Neural progenitor cell (in vitro differentiated cells): ENCODE data around the gene CKB. TPM values are rescaled to one million over a fixed set of nuclear protein-coding genes. Genes with fewer than 3 reads are reported as not detected.

Experiments used
- DNase-seq: peaks from one replicate; pipeline ENCODE4 v3.0.0-alpha.2; 2016; ENCODE audit warnings: low spot score
- H2AFZ ChIP-seq: fragments of 200-600 bp; sonication (generic); replicated peaks from 2 replicates; pipeline ENCODE4 v1.6.1; 2016; ENCODE audit warnings: antibody characterized with exemption
- H3F3A ChIP-seq: fragments of 200-600 bp; sonication (generic); 2 replicates; pipeline ENCODE4 v1.6.1; 2016; ENCODE audit warnings: antibody characterized with exemption, low read depth
- H3K27ac ChIP-seq: fragments of 200-600 bp; sonication (generic); 2 replicates; pipeline ENCODE4 v1.5.1; 2016; ENCODE audit warnings: mild to moderate bottlenecking
- H3K27me3 ChIP-seq: fragments of 200-600 bp; sonication (generic); 2 replicates; pipeline ENCODE4 v1.6.1; 2016; ENCODE audit warnings: mild to moderate bottlenecking, moderate library complexity
- H3K36me3 ChIP-seq: fragments of 200-600 bp; sonication (generic); 2 replicates; pipeline ENCODE4 v1.5.1; 2016
- H3K4me1 ChIP-seq: fragments of 200-600 bp; sonication (generic); 2 replicates; pipeline ENCODE4 v1.6.1; 2016; ENCODE audit warnings: mixed run types
- H3K4me2 ChIP-seq: fragments of 200-600 bp; sonication (generic); 2 replicates; pipeline ENCODE4 v1.6.1; 2016
- H3K4me3 ChIP-seq: fragments of 200-600 bp; sonication (generic); 2 replicates; pipeline ENCODE4 v1.5.1; 2016
- H3K79me2 ChIP-seq: fragments of 200-600 bp; sonication (generic); 2 replicates; pipeline ENCODE4 v1.6.1; 2016; ENCODE audit warnings: low read depth
- H3K9ac ChIP-seq: fragments of 200-600 bp; sonication (generic); 2 replicates; pipeline ENCODE4 v1.6.1; 2016
- H3K9me3 ChIP-seq: fragments of 200-600 bp; sonication (generic); 2 replicates; pipeline ENCODE4 v1.5.1; 2016; ENCODE audit warnings: low read depth
- H4K20me1 ChIP-seq: fragments of 200-600 bp; sonication (generic); 2 replicates; pipeline ENCODE4 v1.6.1; 2016; ENCODE audit warnings: low read depth
- H3K27ac Mint-ChIP-seq: 3 replicates; pipeline ENCODE4 v1.8.0; 2021; ENCODE audit warnings: mixed read lengths
- H3K27me3 Mint-ChIP-seq: 2 replicates; pipeline ENCODE4 v1.8.0; 2022; ENCODE audit warnings: low read depth, mild to moderate bottlenecking, inconsistent platforms, moderate library complexity, mixed read lengths; ENCODE audit not compliant: insufficient read depth
- H3K36me3 Mint-ChIP-seq: 3 replicates; pipeline ENCODE4 v1.8.0; 2021; ENCODE audit warnings: mixed read lengths
- H3K4me1 Mint-ChIP-seq: 3 replicates; pipeline ENCODE4 v1.8.0; 2021; ENCODE audit warnings: mixed read lengths
- H3K4me3 Mint-ChIP-seq: 3 replicates; pipeline ENCODE4 v1.8.0; 2021; ENCODE audit warnings: mild to moderate bottlenecking, moderate library complexity, mixed read lengths
- H3K9me3 Mint-ChIP-seq: 3 replicates; pipeline ENCODE4 v1.8.0; 2020; ENCODE audit warnings: mixed read lengths
- EZH2 ChIP-seq: fragments of 200-600 bp; sonication (generic); IDR thresholded peaks from 2 replicates; pipeline ENCODE4 v1.6.1; 2017; ENCODE audit warnings: antibody characterized with exemption, mild to moderate bottlenecking, moderate library complexity
- EZH2phosphoT487 ChIP-seq: fragments of 200-600 bp; sonication (generic); IDR thresholded peaks from 2 replicates; pipeline ENCODE4 v1.6.1; 2017; ENCODE audit warnings: antibody characterized with exemption
- total RNA-seq: library from RNA; depleted of rRNA; stranded (reverse); fragments of >200 nt; gene quantifications from 2 replicates; pipeline ENCODE4 v1.2.3, GENCODE V29; 2015; ENCODE audit warnings: low replicate concordance
- TF ChIP-seq, protein P1 (sequence below): fragments of 200-600 bp; sonication (generic); IDR thresholded peaks from 2 replicates; pipeline ENCODE4 v1.5.1; 2017; ENCODE audit warnings: antibody characterized with exemption, mild to moderate bottlenecking

The CKB gene
- total RNA-seq, 1 donor from 2014 or later = 54.2 TPM

- H3K4me1 Mint-ChIP-seq = peaks cover 18% of the 10 kb centered on the region
- H3K79me2 ChIP-seq = peaks cover 17% of the 10 kb centered on the region
Observed at GRCh38 chr14:103532216-103533136, 9.8 kb upstream of the CKB start.

DNA sequence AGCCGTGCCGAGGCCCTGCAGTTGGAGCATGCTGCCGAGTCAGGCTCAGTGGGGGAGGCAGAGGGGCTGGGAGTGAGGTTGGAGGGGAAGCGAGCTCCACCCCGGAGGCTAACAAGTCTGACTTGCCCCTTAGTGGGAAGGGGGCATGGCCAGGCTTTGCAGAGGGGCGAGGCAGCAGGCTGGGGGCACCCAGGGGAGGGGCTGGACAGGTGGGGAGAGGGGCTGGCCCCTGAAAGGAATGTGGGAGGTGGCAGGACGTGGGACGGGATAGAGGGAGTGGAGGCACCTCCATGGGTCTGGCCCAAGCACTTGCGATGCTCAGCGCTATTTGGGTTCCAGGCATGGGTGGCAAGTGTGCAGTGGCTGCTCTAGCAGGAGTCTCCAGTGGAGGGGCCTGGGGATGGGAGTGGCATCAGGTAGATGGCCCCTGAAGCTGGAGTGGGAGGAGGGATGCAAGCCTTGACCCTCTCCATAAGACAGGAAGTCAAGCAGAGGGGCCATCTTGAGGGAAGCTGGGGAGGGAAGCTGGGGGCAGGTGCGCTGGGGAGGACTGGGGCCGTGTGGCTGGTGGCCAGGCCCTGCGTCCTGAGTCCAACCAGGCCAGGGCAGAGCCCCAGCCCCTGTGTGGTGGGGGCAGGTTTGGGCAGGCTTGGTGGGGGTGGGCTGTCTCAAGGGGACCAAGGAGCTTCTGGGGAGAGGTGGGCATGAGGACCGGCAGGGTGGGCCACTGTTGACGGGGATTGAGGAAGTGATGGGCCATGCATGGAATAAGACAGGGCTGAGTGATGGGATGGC lies 9.0 kb upstream of the CKB start:
- no peak overlapping the region for H3K4me3 ChIP-seq
- no peaks in the 10 kb centered on the region for H3K36me3 ChIP-seq
- H3F3A ChIP-seq = no peaks in the 10 kb centered on the region
- no peak for DNase-seq
- no peak overlapping the region for H3K27ac Mint-ChIP-seq
- peaks cover 24% of the 10 kb centered on the region for H3K4me1 Mint-ChIP-seq
- no peak overlapping the region for H3K9ac ChIP-seq
- no peaks in the 10 kb centered on the region for H3K9me3 ChIP-seq
- TF ChIP-seq EZH2 = no peak
- TF ChIP-seq, protein P1, sequence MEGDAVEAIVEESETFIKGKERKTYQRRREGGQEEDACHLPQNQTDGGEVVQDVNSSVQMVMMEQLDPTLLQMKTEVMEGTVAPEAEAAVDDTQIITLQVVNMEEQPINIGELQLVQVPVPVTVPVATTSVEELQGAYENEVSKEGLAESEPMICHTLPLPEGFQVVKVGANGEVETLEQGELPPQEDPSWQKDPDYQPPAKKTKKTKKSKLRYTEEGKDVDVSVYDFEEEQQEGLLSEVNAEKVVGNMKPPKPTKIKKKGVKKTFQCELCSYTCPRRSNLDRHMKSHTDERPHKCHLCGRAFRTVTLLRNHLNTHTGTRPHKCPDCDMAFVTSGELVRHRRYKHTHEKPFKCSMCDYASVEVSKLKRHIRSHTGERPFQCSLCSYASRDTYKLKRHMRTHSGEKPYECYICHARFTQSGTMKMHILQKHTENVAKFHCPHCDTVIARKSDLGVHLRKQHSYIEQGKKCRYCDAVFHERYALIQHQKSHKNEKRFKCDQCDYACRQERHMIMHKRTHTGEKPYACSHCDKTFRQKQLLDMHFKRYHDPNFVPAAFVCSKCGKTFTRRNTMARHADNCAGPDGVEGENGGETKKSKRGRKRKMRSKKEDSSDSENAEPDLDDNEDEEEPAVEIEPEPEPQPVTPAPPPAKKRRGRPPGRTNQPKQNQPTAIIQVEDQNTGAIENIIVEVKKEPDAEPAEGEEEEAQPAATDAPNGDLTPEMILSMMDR = no peak
- TF ChIP-seq EZH2phosphoT487 = no peak
- H3K79me2 ChIP-seq = peaks cover 17% of the 10 kb centered on the region
- peaks cover 28% of the 10 kb centered on the region for H4K20me1 ChIP-seq
- H3K4me3 Mint-ChIP-seq = peak overlapping the region; percentile 68
- H3K9me3 Mint-ChIP-seq = no peaks in the 10 kb centered on the region
- H3K27me3 ChIP-seq = no peaks in the 10 kb centered on the region
- no peak overlapping the region for H3K27ac ChIP-seq
- H3K4me1 ChIP-seq = peaks cover 13% of the 10 kb centered on the region
- H3K4me2 ChIP-seq = no peak overlapping the region
- H3K27me3 Mint-ChIP-seq = peaks cover 4% of the 10 kb centered on the region
- H3K36me3 Mint-ChIP-seq = no peaks in the 10 kb centered on the region
- no peak overlapping the region for H2AFZ ChIP-seq

More at GRCh38 chr14:103532216-103533136, 9.8 kb upstream of the CKB start:
- DNase-seq = no peak
- no peak overlapping the region for H3K9ac ChIP-seq
- no peaks in the 10 kb centered on the region for H3K9me3 ChIP-seq
- Mint-ChIP-seq H3K36me3 (peaks cover 2% of the 10 kb centered on the region), H3K27ac (no peak overlapping the region), H3K4me3 (peak overlapping the region; percentile 68), H3K9me3 (no peaks in the 10 kb centered on the region), H3K27me3 (peaks cover 4% of the 10 kb centered on the region)
- H3F3A ChIP-seq = no peaks in the 10 kb centered on the region
- no peak overlapping the region for H3K4me3 ChIP-seq
- H2AFZ ChIP-seq = no peak overlapping the region
- no peaks in the 10 kb centered on the region for H3K36me3 ChIP-seq
- no peak overlapping the region for H3K4me2 ChIP-seq
- H3K27ac ChIP-seq = no peak overlapping the region
- H3K4me1 ChIP-seq = peaks cover 13% of the 10 kb centered on the region
- H4K20me1 ChIP-seq = peaks cover 28% of the 10 kb centered on the region
- H3K27me3 ChIP-seq = no peaks in the 10 kb centered on the region
- TF ChIP-seq, protein P1 = no peak
- no peak for TF ChIP-seq EZH2phosphoT487
- no peak for TF ChIP-seq EZH2

DNA sequence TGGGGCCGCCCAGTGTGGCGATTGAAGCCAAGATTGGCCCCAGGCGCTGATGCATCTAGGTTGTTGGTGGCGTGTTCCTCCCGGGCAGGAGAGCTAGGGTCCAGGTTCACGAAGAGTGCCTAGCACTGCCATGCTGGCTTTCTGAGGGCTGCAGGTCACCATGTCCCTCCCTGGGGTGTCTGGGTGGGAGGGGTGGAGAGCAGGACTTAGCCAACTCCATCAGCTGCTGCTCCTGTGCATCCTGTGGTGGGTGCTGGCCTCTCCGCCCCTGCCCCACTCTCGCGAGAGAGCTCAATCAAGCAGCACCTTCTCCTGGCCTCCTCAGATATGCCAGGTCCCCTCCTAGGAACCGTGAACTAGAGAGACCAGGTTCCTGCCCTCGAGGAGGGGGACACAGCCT lies 8.2 kb upstream of the CKB start:
- peaks cover 28% of the 10 kb centered on the region for H4K20me1 ChIP-seq
- Mint-ChIP-seq H3K9me3 (no peaks in the 10 kb centered on the region), H3K36me3 (no peaks in the 10 kb centered on the region), H3K4me1 (peaks cover 27% of the 10 kb centered on the region), H3K27me3 (peaks cover 4% of the 10 kb centered on the region), H3K27ac (no peak overlapping the region), H3K4me3 (peak overlapping the region; percentile 96)
- no peak overlapping the region for H3K9ac ChIP-seq
- no peaks in the 10 kb centered on the region for H3K27me3 ChIP-seq
- peaks cover 17% of the 10 kb centered on the region for H3K79me2 ChIP-seq
- H3K4me3 ChIP-seq = no peak overlapping the region
- H3K4me1 ChIP-seq = peaks cover 13% of the 10 kb centered on the region
- H3F3A ChIP-seq = no peaks in the 10 kb centered on the region
- TF ChIP-seq EZH2phosphoT487 = no peak
- no peak for TF ChIP-seq EZH2
- TF ChIP-seq, protein P1 = no peak
- H3K27ac ChIP-seq = no peak overlapping the region
- H3K4me2 ChIP-seq = no peak overlapping the region
- no peaks in the 10 kb centered on the region for H3K9me3 ChIP-seq
- H3K36me3 ChIP-seq = no peaks in the 10 kb centered on the region
- H2AFZ ChIP-seq = no peak overlapping the region
- DNase-seq = no peak
